Measurements from ENCODE around the gene TMED4. TPM values are rescaled to one million over a fixed set of nuclear protein-coding genes. Genes with fewer than 3 reads are reported as not detected.

Gene TMED4
- total RNA-seq, 3 donors from 2014 or later, result 76.7 to 93.3 (median 84.9) TPM

- DNase-seq (no peak), ATAC-seq (no peak)
- TF ChIP-seq CTCF (IDR thresholded peaks at IDR 0.05), result no peak
- Histone ChIP-seq H3K4me3 (no peak overlapping the region), H3K4me1 (ENCODE audit: low read depth) (no peaks in the 10 kb centered on the region), H3K9me3 (no peaks in the 10 kb centered on the region), H3K36me3 (ENCODE audit: low read depth) (no peaks in the 10 kb centered on the region)
- intact Hi-C loops (cut with DNase I, micrococcal nuclease), result no loop called here
These were observed 8.9 kb upstream of the TMED4 start for GRCh38 chr7:44590910-44591309.

DNA sequence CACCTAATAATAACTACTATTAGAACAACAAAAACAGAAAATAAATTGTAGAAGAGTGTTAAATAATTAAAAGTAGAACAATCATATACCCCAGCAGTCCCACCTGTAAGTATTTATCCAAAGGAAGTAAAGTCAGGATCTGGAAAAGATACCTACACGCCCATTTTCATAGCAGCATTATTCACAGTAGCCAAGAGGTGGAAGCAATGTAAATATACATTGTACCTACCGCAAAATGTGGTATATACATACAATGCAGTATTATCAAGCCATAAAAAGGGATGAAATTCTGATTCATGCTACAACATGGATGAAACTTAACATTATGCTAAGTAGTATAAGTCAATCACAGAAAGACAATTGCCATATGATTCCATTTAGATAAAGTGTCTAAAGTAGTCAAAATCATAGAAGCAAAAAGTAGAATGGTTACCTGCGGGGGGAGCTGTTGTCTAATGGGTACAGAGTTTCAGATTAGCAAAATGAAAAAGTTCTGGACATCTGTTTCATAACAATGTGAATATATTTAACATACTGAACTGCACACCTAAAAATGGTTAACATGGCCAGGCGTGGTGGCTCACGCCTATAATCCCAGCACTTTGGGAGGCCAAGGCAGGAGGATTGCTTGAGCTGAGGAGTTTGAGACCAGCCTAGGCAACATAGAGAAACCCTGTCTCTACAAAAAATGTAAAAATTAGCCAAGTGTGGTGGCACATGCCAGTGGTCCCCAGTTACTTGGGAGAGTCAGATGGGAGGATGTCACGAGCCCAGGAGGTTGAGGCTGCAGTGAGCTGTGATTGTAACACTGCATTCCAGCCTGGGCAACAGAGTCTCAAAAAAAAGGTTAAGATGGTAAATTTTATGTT lies 6.0 kb upstream of the TMED4 start:
- peak; percentile 87 for ATAC-seq
- H3K9me3 ChIP-seq, result no peaks in the 10 kb centered on the region
- H3K4me3 ChIP-seq, result no peak overlapping the region
- TF ChIP-seq CTCF (IDR thresholded peaks at IDR 0.05), result no peak
- intact Hi-C loops (cut with DNase I, micrococcal nuclease), result loop anchor here in 1 of 2 donors (10.0 kb wide), 1 partner anchor 257 kb away; the partner anchor contains the start of gene H2AZ2
- peak in 1 of 3 donors; percentile 91 for DNase-seq
- no peaks in the 10 kb centered on the region for H3K4me1 ChIP-seq (ENCODE audit: low read depth)
- H3K36me3 ChIP-seq (ENCODE audit: low read depth), result no peaks in the 10 kb centered on the region

GRCh38 chr7:44583146-44583865 lies 1.3 kb upstream of the TMED4 start:
- DNase-seq (no peak), ATAC-seq (no peak)
- Histone ChIP-seq H3K9me3 (no peaks in the 10 kb centered on the region), H3K36me3 (ENCODE audit: low read depth) (peaks cover 5% of the 10 kb centered on the region), H3K4me1 (ENCODE audit: low read depth) (peaks cover 13% of the 10 kb centered on the region), H3K4me3 (no peak overlapping the region)
- intact Hi-C loops (cut with DNase I, micrococcal nuclease), result loop anchor here in 1 of 2 donors (10.0 kb wide), 1 partner anchor 261 kb away; the partner anchor contains the start of gene H2AZ2
- no peak for TF ChIP-seq CTCF (IDR thresholded peaks at IDR 0.05)

DNA sequence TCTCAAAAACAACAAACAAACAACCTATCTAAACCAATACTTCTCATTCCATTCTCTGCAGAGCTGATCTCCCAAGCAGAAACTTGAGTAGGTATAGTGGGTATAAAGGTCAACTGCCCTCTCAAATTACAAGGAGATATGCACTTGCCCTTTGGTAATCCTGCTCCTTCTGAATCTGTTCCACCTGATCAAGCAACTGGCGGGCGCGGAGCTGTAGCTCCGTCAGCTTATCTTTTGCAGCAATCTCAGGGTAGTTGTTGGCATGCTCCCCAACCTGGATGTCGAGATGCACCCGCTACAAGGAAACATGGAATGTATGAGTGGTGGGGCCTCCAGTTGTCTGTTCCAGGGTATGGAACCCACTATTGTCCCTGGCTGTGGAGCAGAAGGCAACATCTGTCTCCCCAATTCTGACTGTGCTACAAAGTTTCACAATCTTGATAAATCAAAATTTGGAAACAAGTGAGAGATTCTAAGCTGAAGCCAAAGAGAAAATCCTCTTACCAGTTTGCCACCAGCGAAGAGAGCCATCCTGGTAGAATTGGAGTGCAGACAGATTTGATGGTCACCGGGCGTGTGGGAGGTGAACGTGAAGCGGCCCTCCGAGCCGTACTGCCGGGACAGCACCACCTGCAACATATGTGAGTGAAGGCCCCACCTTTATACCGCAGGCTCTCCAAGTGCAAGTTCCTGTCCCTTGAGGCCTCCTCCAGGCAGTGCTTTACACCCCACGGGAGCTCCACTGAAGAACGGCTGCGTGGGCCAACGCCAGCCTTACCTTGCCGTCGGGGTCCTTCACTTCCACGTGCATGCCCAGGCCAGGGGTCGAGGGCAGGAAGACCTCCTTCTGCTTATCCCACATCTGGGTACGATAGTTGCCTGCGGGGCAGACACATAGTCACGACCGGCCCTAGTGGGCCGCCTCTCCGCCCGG lies 819 bp downstream of the TMED4 start:
- intact Hi-C loops (cut with DNase I, micrococcal nuclease), result loop anchor here in 1 of 2 donors (10.0 kb wide), 1 partner anchor 264 kb away; the partner anchor contains the start of gene H2AZ2
- H3K9me3 ChIP-seq, result no peaks in the 10 kb centered on the region
- H3K36me3 ChIP-seq (ENCODE audit: low read depth), result peaks cover 5% of the 10 kb centered on the region
- H3K4me1 ChIP-seq (ENCODE audit: low read depth), result peaks cover 13% of the 10 kb centered on the region
- no peak for TF ChIP-seq CTCF (IDR thresholded peaks at IDR 0.05)
- H3K4me3 ChIP-seq, result peak overlapping the region; percentile 58
- DNase-seq, result peak; percentile 52 to 71 (median 66)
- ATAC-seq, result peak; percentile 66

DNA sequence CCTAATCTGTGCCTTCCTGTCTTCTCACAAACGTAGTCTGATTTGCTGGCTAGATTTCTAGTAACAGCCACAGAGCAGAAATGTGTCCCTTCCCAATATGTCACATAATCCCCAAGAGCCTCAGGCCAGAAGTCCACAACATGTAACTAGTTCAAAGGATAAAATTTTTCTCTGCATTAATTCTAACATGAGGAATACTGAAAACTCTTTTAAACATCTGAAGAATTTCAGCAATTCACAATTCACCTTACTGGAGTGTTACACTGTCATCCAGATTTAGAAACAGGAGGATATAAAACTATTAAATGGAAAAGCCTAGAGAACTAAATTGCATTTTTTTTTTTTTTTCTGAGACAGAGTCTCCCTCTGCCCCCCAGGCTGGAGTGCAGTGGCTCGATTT lies 5.8 kb downstream of the TMED4 start:
- H3K4me1 ChIP-seq (ENCODE audit: low read depth), result peaks cover 26% of the 10 kb centered on the region
- H3K36me3 ChIP-seq (ENCODE audit: low read depth), result peaks cover 5% of the 10 kb centered on the region
- DNase-seq, result no peak
- no peak for ATAC-seq
- intact Hi-C loops (cut with DNase I, micrococcal nuclease), result no loop called here
- H3K9me3 ChIP-seq, result no peaks in the 10 kb centered on the region
- TF ChIP-seq CTCF (IDR thresholded peaks at IDR 0.05), result no peak
- no peak overlapping the region for H3K4me3 ChIP-seq

Measured in mucosa of descending colon (tissue), 3 donors.